Thyroid gland (tissue), 4 donors: ENCODE data around the gene SLC25A28. TPM values are rescaled to one million over a fixed set of nuclear protein-coding genes. Genes with fewer than 3 reads are reported as not detected.

Experiments used
- DNase-seq, 2 donors: peaks; one replicate each; pipeline ENCODE4 v3.0.0-alpha.2; 2019
- H3K27ac ChIP-seq, 3 donors: fragments of 200-600 bp; sonication (generic); 1 replicate in 2 of 3; 2 replicates in 1 of 3; pipeline ENCODE4 v1.5.1; 2016 to 2019; ENCODE audit warnings: mild to moderate bottlenecking in 1 of 3, moderate library complexity in 1 of 3
- H3K27me3 ChIP-seq: fragments of 200-600 bp; sonication (generic); one replicate; pipeline ENCODE4 v1.5.1; 2019
- H3K36me3 ChIP-seq, 2 donors: fragments of 200-600 bp; sonication (generic); one replicate each; pipeline ENCODE4 v1.5.1; 2016 to 2019
- H3K4me1 ChIP-seq, 2 donors: fragments of 200-600 bp; sonication (generic); one replicate each; pipeline ENCODE4 v1.5.1; 2017 to 2019
- H3K4me3 ChIP-seq, 3 donors: fragments of 200-600 bp; sonication (generic); replicated peaks in 1 of 3; 1 replicate in 2 of 3; 2 replicates in 1 of 3; pipeline ENCODE4 v1.5.1; 2016; ENCODE audit warnings: mild to moderate bottlenecking in 1 of 3
- H3K9me3 ChIP-seq: fragments of 200-600 bp; sonication (generic); one replicate; pipeline ENCODE4 v1.5.1; 2017
- CTCF ChIP-seq, 6 experiments: fragments of 200-600 bp in 3 of 6; fragments of 450-650 bp in 3 of 6; sonication (generic) in 3 of 6; IDR thresholded peaks; one replicate each; pipeline ENCODE4 v1.5.1; 2016 to 2019; ENCODE audit warnings: antibody characterized with exemption in 6 of 6, mild to moderate bottlenecking in 2 of 6, inconsistent platforms in 1 of 6, moderate library complexity in 1 of 6
- POLR2A ChIP-seq, 2 donors: fragments of 450-650 bp; IDR thresholded peaks; one replicate each; pipeline ENCODE4 v1.6.1; 2017; ENCODE audit warnings: antibody characterized with exemption in 2 of 2, mild to moderate bottlenecking in 2 of 2, moderate library complexity in 1 of 2
- WGBS, 2 donors: methylation state at CpG; one replicate each; pipeline ENCODE4 v1.1.5; 2017; 5-methylcytosine and 5-hydroxymethylcytosine counted together
- intact Hi-C: fragments of 100-400 bp; cut with DNase I; formaldehyde crosslinking; loops from one replicate; pipeline ENCODE4 v1.15.1; 2023
- total RNA-seq, 4 donors: library from RNA; depleted of rRNA; stranded (reverse); fragments of >200 nt; gene quantifications; one replicate each; pipeline ENCODE4 v1.2.3, GENCODE V29; 2016

The SLC25A28 gene
- total RNA-seq, 4 donors from 2014 or later = 10.1 to 28.2 (median 19.2) TPM

- Histone ChIP-seq H3K27me3 (no peaks in the 10 kb centered on the region), H3K27ac (no peak overlapping the region), H3K4me1 (no peaks in the 10 kb centered on the region), H3K9me3 (no peaks in the 10 kb centered on the region), H3K36me3 (no peaks in the 10 kb centered on the region), H3K4me3 (no peak overlapping the region)
- WGBS, 2 donors = 68 to 69% methylated on average over 6 of the region's 6 CpGs
- no peak for DNase-seq
- intact Hi-C loops = no loop called here
- TF ChIP-seq CTCF (IDR thresholded peaks at IDR 0.05) (no peak), POLR2A (IDR thresholded peaks at IDR 0.05) (no peak)
These were observed 24.3 kb downstream of the SLC25A28 start for GRCh38 chr10:99595770-99596465.

- no peak for TF ChIP-seq POLR2A (IDR thresholded peaks at IDR 0.05)
- TF ChIP-seq CTCF (IDR thresholded peaks at IDR 0.05) = no peak
- Histone ChIP-seq H3K9me3 (no peaks in the 10 kb centered on the region), H3K36me3 (no peaks in the 10 kb centered on the region), H3K27ac (no peak overlapping the region), H3K4me3 (no peak overlapping the region), H3K27me3 (no peaks in the 10 kb centered on the region), H3K4me1 (no peaks in the 10 kb centered on the region)
- no peak for DNase-seq
- intact Hi-C loops = no loop called here
- WGBS, 2 donors = 59 to 73% methylated on average over 3 of the region's 3 CpGs
These were observed 25.0 kb downstream of the SLC25A28 start for GRCh38 chr10:99595236-99595635.

GRCh38 chr10:99593312-99593711, 26.9 kb downstream of the SLC25A28 start:
- DNase-seq = no peak
- intact Hi-C loops = no loop called here

GRCh38 chr10:99590799-99591198, 29.4 kb downstream of the SLC25A28 start:
- 78 to 84% methylated on average over 7 of the region's 7 CpGs for WGBS, 2 donors
- intact Hi-C loops = no loop called here
- Histone ChIP-seq H3K4me1 (no peaks in the 10 kb centered on the region), H3K9me3 (no peaks in the 10 kb centered on the region), H3K4me3 (no peak overlapping the region), H3K27ac (no peak overlapping the region), H3K36me3 (no peaks in the 10 kb centered on the region), H3K27me3 (no peaks in the 10 kb centered on the region)
- no peak for DNase-seq
- no peak for TF ChIP-seq CTCF (IDR thresholded peaks at IDR 0.05)
- no peak for TF ChIP-seq POLR2A (IDR thresholded peaks at IDR 0.05)

More at GRCh38 chr10:99593312-99593711, 26.9 kb downstream of the SLC25A28 start:
- Histone ChIP-seq H3K36me3 (no peaks in the 10 kb centered on the region), H3K9me3 (no peaks in the 10 kb centered on the region), H3K27me3 (no peaks in the 10 kb centered on the region), H3K4me3 (no peak overlapping the region), H3K27ac (no peak overlapping the region), H3K4me1 (no peaks in the 10 kb centered on the region)
- no peak for TF ChIP-seq POLR2A (IDR thresholded peaks at IDR 0.05)
- TF ChIP-seq CTCF (IDR thresholded peaks at IDR 0.05) = no peak
- 70 to 71% methylated on average over 4 to 5 of the region's 5 CpGs for WGBS, 2 donors

GRCh38 chr10:99583687-99584086, 36.6 kb downstream of the SLC25A28 start:
- H3K27me3 ChIP-seq = no peaks in the 10 kb centered on the region
- no peaks in the 10 kb centered on the region for H3K36me3 ChIP-seq
- H3K4me3 ChIP-seq = no peak overlapping the region
- H3K4me1 ChIP-seq = no peaks in the 10 kb centered on the region
- intact Hi-C loops = no loop called here
- DNase-seq = no peak
- TF ChIP-seq CTCF (IDR thresholded peaks at IDR 0.05) = no peak
- no peak for TF ChIP-seq POLR2A (IDR thresholded peaks at IDR 0.05)
- WGBS, 2 donors = 57 to 67% methylated on average over 8 of the region's 8 CpGs
- no peaks in the 10 kb centered on the region for H3K9me3 ChIP-seq
- H3K27ac ChIP-seq = no peak overlapping the region
